CD4-positive, alpha-beta T cell (primary cell): Measurements from ENCODE around the gene BYSL. TPM values are rescaled to one million over a fixed set of nuclear protein-coding genes. Genes with fewer than 3 reads are reported as not detected.
A peak's percentile ranks its signal among the peaks of the same experiment; 100 is the strongest.

Source experiments
- ATAC-seq: fragments of 200-7000 bp; cut with Tn5 transposase; one replicate; pipeline ENCODE4 v1.10.0; 2022; ENCODE audit warnings: mild to moderate bottlenecking; ENCODE audit not compliant: poor library complexity
- CTCF ChIA-PET: fragments of 350-600 bp; sonication (Branson Sonifier 250); formaldehyde crosslinking; loops from one replicate; lab custom pipeline; 2021; ENCODE audit warnings: antibody characterized with exemption, inconsistent platforms; lab: Charles Lee
- POLR2A ChIA-PET: fragments of 350-600 bp; sonication (Branson Sonifier 250); formaldehyde crosslinking; loops from one replicate; lab custom pipeline; 2021; ENCODE audit warnings: antibody characterized with exemption, inconsistent platforms; lab: Charles Lee
- DNase-seq, 14 experiments: peaks; one replicate each; pipeline ENCODE4 v3.0.0-alpha.2; 2013 to 2020; ENCODE audit warnings: mixed read lengths in 2 of 14
- H3K27ac ChIP-seq, 2 donors: one replicate each; pipeline versions ENCODE4 v1.5.1 to v1.7.0; 2013; ENCODE audit warnings: low read length in 2 of 2, low read depth in 1 of 2, mild to moderate bottlenecking in 1 of 2
- H3K27me3 ChIP-seq, 2 experiments: 1 replicate in 1 of 2; 2 replicates in 1 of 2; pipeline versions ENCODE4 v1.6.1 to v1.7.0; 2013; ENCODE audit warnings: low read length in 2 of 2, control low read depth in 1 of 2, mild to moderate bottlenecking in 1 of 2, moderate library complexity in 1 of 2; ENCODE audit not compliant: insufficient read depth in 2 of 2, control insufficient read depth in 1 of 2
- H3K36me3 ChIP-seq: one replicate; pipeline ENCODE4 v1.6.1; 2013; ENCODE audit warnings: low read length, control low read depth; ENCODE audit not compliant: insufficient read depth
- H3K4me1 ChIP-seq: one replicate; pipeline ENCODE4 v1.6.1; 2013; ENCODE audit warnings: low read length, control low read depth; ENCODE audit not compliant: insufficient read depth
- H3K4me3 ChIP-seq: one replicate; pipeline ENCODE4 v1.5.1; 2013; ENCODE audit warnings: mild to moderate bottlenecking, low read length, moderate library complexity
- H3K9me3 ChIP-seq, 2 experiments: 1 replicate in 1 of 2; 2 replicates in 1 of 2; pipeline versions ENCODE4 v1.6.1 to v1.7.0; 2013; ENCODE audit warnings: low read length in 2 of 2, mild to moderate bottlenecking in 2 of 2, control low read depth in 1 of 2, moderate library complexity in 1 of 2; ENCODE audit not compliant: control insufficient read depth in 1 of 2, insufficient read depth in 1 of 2
- H3K27ac Mint-ChIP-seq: one replicate; pipeline ENCODE4 v1.8.0; 2020; ENCODE audit warnings: mixed read lengths
- H3K27me3 Mint-ChIP-seq: one replicate; pipeline ENCODE4 v1.8.0; 2021; ENCODE audit warnings: mixed read lengths
- H3K36me3 Mint-ChIP-seq: one replicate; pipeline ENCODE4 v1.8.0; 2021; ENCODE audit warnings: low read depth, mixed read lengths
- H3K4me1 Mint-ChIP-seq: one replicate; pipeline ENCODE4 v1.8.0; 2021; ENCODE audit warnings: low read depth, mixed read lengths
- H3K4me3 Mint-ChIP-seq: one replicate; pipeline ENCODE4 v1.8.0; 2020; ENCODE audit warnings: mild to moderate bottlenecking, mixed read lengths
- H3K9me3 Mint-ChIP-seq: one replicate; pipeline ENCODE4 v1.8.0; 2020; ENCODE audit warnings: mixed read lengths
- CTCF ChIP-seq: fragments of 200-600 bp; IDR thresholded peaks from one replicate; pipeline ENCODE4 v1.8.0; 2022; ENCODE audit warnings: antibody characterized with exemption, mild to moderate bottlenecking
- intact Hi-C, 2 experiments: fragments of 100-400 bp; cut with DNase I in 1 of 2; cut with micrococcal nuclease in 1 of 2; formaldehyde crosslinking; loops; one replicate each; pipeline versions ENCODE4 v1.15.1 to v1.9.0; 2023 to 2025; cut with DNase I, micrococcal nuclease
- total RNA-seq, 174 experiments: library from RNA in 2 of 174; stranded (reverse) in 2 of 174; gene quantifications; one replicate each; pipeline ENCODE4 v1.2.3 and lab custom pipeline; 2021 to 2026

BYSL gene
- total RNA-seq, 2 experiments from 2014 or later, result 1.2 to 1.6 TPM

- Mint-ChIP-seq H3K27ac (peak overlapping the region; percentile 66), H3K4me1 (peaks cover 62% of the 10 kb centered on the region), H3K4me3 (no peak overlapping the region), H3K36me3 (peaks cover 67% of the 10 kb centered on the region), H3K9me3 (no peaks in the 10 kb centered on the region), H3K27me3 (no peaks in the 10 kb centered on the region)
- Histone ChIP-seq H3K36me3 (peaks cover 27% of the 10 kb centered on the region), H3K4me3 (no peak overlapping the region), H3K4me1 (peaks cover 31% of the 10 kb centered on the region), H3K9me3 (no peaks in the 10 kb centered on the region), H3K27me3 (no peaks in the 10 kb centered on the region), H3K27ac (peak overlapping the region in 1 of 2 donors; percentile 17)
- intact Hi-C loops, result no loop called here
- no peak for TF ChIP-seq CTCF
- ATAC-seq (no peak), DNase-seq (no peak)
- POLR2A ChIA-PET, result no interaction called here
- CTCF ChIA-PET, result interaction anchor here (1.5 kb wide), 1 partner anchor 88 kb away, joined by 3 read pairs; no protein-coding TSS in a partner anchor
Observed at GRCh38 chr6:41955412-41955811, 34.1 kb downstream of the BYSL start.

GRCh38 chr6:41957117-41957516 is 35.8 kb downstream of the BYSL start:
- Mint-ChIP-seq H3K27me3 (no peaks in the 10 kb centered on the region), H3K4me3 (peak overlapping the region; percentile 9), H3K27ac (peak overlapping the region; percentile 76), H3K9me3 (no peaks in the 10 kb centered on the region), H3K36me3 (peaks cover 78% of the 10 kb centered on the region), H3K4me1 (peaks cover 74% of the 10 kb centered on the region)
- ChIA-PET POLR2A (interaction anchor here (0.6 kb wide), 1 partner anchor 9 kb away, joined by 3 read pairs; no protein-coding TSS in a partner anchor), CTCF (no interaction called here)
- Histone ChIP-seq H3K9me3 (no peaks in the 10 kb centered on the region), H3K27me3 (no peaks in the 10 kb centered on the region), H3K36me3 (peaks cover 28% of the 10 kb centered on the region), H3K27ac (no peak overlapping the region), H3K4me1 (peaks cover 41% of the 10 kb centered on the region), H3K4me3 (no peak overlapping the region)
- DNase-seq, result no peak
- intact Hi-C loops, result no loop called here
- ATAC-seq, result no peak
- TF ChIP-seq CTCF, result no peak

- Mint-ChIP-seq H3K9me3 (no peaks in the 10 kb centered on the region), H3K36me3 (peaks cover 72% of the 10 kb centered on the region), H3K4me3 (no peak overlapping the region), H3K27ac (peak overlapping the region; percentile 67), H3K4me1 (peaks cover 70% of the 10 kb centered on the region), H3K27me3 (no peaks in the 10 kb centered on the region)
- Histone ChIP-seq H3K27ac (no peak overlapping the region), H3K9me3 (no peaks in the 10 kb centered on the region), H3K4me1 (peaks cover 42% of the 10 kb centered on the region), H3K36me3 (peaks cover 30% of the 10 kb centered on the region), H3K27me3 (no peaks in the 10 kb centered on the region), H3K4me3 (no peak overlapping the region)
- ChIA-PET POLR2A (interaction anchor here (0.6 kb wide), 1 partner anchor 37 kb away, joined by 3 read pairs; the partner anchor contains the start of genes BYSL and MED20), CTCF (no interaction called here)
- intact Hi-C loops, result no loop called here
- ATAC-seq (no peak), DNase-seq (no peak)
- TF ChIP-seq CTCF, result no peak
Observed at GRCh38 chr6:41958022-41958856, 36.9 kb downstream of the BYSL start.
